Activated CD4-positive, alpha-beta T cell treated with anti-CD3 and anti-CD28 coated beads, Interleukin-2, amount 50 U/mL, for 4 hours (primary cell): ENCODE results near the gene RCE1.

ENCODE experiments used
- DNase-seq, 2 experiments: peaks; one replicate each; pipeline ENCODE4 v3.0.0-alpha.2; 2020

The RCE1 gene

DNA sequence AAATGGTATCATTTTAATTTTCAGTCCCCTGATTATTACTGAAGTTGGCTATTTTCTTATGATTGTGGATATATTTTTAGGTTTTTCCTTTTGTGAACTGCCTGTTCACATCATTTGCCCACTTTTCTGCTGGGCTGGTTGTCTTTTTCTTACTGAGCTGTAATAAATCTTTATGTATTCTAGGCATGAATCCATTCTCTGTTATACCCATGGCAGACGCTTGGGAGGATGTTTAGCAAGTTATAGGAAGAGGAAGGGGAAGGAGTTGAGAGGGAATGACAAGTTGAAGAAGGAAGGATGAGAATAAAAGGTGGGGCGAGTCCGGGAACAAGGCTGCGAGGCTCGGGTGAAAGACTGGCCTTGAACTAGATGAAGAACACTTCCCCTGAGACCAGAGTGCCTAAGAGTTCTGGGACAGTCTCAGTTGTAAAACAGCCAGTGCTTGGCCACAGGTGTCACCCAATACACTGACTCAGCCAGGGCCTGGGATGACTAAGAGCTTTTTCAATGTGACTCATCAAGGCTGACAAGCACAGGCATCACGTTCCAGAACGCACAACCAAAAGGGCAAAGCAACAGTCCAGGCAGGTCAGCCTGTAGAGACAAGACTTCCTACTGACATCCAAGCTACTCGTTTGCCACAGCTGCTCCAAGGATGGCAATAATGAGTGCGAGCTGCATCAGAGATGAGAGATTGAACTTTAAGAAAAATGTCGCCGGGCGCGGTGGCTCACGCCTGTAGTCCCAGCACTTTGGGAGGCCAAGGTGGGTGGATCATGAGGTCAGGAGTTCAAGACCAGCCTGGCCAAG lies 48.8 kb downstream of the RCE1 start:
- peak; percentile 15 to 22 for DNase-seq

DNA sequence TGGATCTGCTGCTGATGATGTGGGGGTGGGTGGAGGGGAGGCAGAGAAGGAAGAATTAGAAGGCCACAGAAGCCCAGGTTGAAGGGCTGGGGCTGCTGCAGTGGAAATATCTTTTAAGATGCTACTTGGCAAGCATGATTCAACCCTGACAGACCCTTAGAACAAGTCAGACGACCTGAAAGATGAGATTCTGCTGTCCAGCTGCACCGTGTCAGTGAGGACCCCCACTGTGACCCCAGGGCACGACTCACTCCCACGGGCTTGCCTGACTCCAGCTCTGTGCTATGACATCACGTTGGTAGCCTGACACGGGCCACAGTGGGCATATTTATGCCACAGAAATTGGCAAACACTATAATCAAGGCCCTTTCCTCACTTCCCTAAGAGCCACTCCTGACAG lies 49.7 kb downstream of the RCE1 start:
- DNase-seq = no peak

DNA sequence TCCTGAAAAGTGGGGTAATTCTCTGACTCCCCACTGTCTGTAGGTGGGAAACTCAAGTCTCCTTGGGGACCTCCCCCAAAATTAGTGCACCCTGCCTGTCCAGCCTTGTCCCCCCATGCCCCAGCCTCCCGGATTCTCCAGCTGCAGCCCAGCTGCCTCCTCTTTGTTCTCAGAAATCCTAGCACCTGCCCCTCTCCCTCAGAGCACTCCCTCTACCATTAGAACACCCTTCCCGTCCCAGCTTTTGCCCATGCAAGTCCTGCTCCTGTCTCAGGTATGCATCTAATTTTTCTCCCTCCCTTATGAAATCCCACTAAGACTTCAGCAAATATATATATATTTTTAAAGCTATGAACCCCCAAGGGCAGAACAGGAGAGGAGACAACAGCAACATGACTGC lies 50.9 kb downstream of the RCE1 start:
- DNase-seq = no peak
